HG03520 (cell line): Measurements from ENCODE around the gene SH2D6.
"Not testable (repeated sequence)": the region's sequence is repeated elsewhere in the genome, so short reads cannot be mapped to it uniquely, and the experiment has no call there.

Experiments used
- ATAC-seq: cut with Tn5 transposase; IDR thresholded peaks from one replicate; pipeline ENCODE4 v1.9.1; 2021; ENCODE audit warnings: mild to moderate bottlenecking, moderate library complexity; ENCODE audit not compliant: unreplicated experiment

SH2D6 gene

GRCh38 chr2:85459771-85460170, 41.3 kb downstream of the SH2D6 start:
- no peak for ATAC-seq

- ATAC-seq = no peak
Measured at GRCh38 chr2:85462322-85462721, 43.8 kb downstream of the SH2D6 start.

GRCh38 chr2:85468096-85468703, 49.7 kb downstream of the SH2D6 start:
- no peak for ATAC-seq

- no peak for ATAC-seq
Measured at GRCh38 chr2:85468704-85469349, 50.3 kb downstream of the SH2D6 start.

- no peak for ATAC-seq
Measured at GRCh38 chr2:85470850-85471800, 52.6 kb downstream of the SH2D6 start.

GRCh38 chr2:85472261-85472660, 53.7 kb downstream of the SH2D6 start:
- no peak for ATAC-seq

GRCh38 chr2:85475799-85476490, 57.4 kb downstream of the SH2D6 start:
- ATAC-seq = no peak

- no peak for ATAC-seq
Measured at GRCh38 chr2:85476624-85477023, 58.1 kb downstream of the SH2D6 start.

GRCh38 chr2:85477884-85478283, 59.4 kb downstream of the SH2D6 start:
- ATAC-seq = no peak

- ATAC-seq = no peak
Measured at GRCh38 chr2:85481818-85482777, 63.6 kb downstream of the SH2D6 start.

GRCh38 chr2:85484615-85485014, 66.1 kb downstream of the SH2D6 start:
- ATAC-seq = not testable (repeated sequence)

GRCh38 chr2:85485815-85486214, 67.3 kb downstream of the SH2D6 start:
- no peak for ATAC-seq
